Neural cell (in vitro differentiated cells): ENCODE results near the gene CBFA2T2. TPM values are rescaled to one million over a fixed set of nuclear protein-coding genes. Genes with fewer than 3 reads are reported as not detected.
A peak's percentile ranks its signal among the peaks of the same experiment; 100 is the strongest.

Experiments
- H2AFZ ChIP-seq: fragments of 200-600, 300-800 bp; sonication (generic), shearing (Covaris generic); 2 replicates; pipeline ENCODE4 v1.6.0; 2014; ENCODE audit warnings: low read depth, mild to moderate bottlenecking, antibody characterized with exemption, low read length, moderate library complexity
- H3F3A ChIP-seq: fragments of 200-600 bp; shearing (Covaris generic); 2 replicates; pipeline ENCODE4 v1.6.1; 2016; ENCODE audit warnings: mild to moderate bottlenecking, moderate library complexity, mixed read lengths, antibody characterized with exemption, low read length; ENCODE audit not compliant: insufficient read depth, poor library complexity, severe bottlenecking
- H3K27ac ChIP-seq: fragments of 200-600, 300-800 bp; sonication (generic), shearing (Covaris generic); 2 replicates; pipeline ENCODE4 v1.5.1; 2014; ENCODE audit warnings: mild to moderate bottlenecking, low read length, moderate library complexity
- H3K27me3 ChIP-seq: fragments of 300-800, 200-600 bp; sonication (generic), shearing (Covaris generic); 2 replicates; pipeline ENCODE4 v1.6.0; 2014; ENCODE audit warnings: mild to moderate bottlenecking, low read depth, low read length, moderate library complexity; ENCODE audit not compliant: insufficient read depth
- H3K36me3 ChIP-seq: fragments of 300-800, 200-600 bp; sonication (generic), shearing (Covaris generic); 2 replicates; pipeline ENCODE4 v1.5.1; 2014; ENCODE audit warnings: mild to moderate bottlenecking, antibody characterized with exemption, low read length, moderate library complexity; ENCODE audit not compliant: insufficient read depth
- H3K4me2 ChIP-seq: fragments of 300-800, 200-600 bp; sonication (generic), shearing (Covaris generic); 2 replicates; pipeline ENCODE4 v1.6.0; 2014; ENCODE audit warnings: mild to moderate bottlenecking, low read length
- H3K4me3 ChIP-seq: fragments of 300-800, 200-600 bp; sonication (generic), shearing (Covaris generic); 2 replicates; pipeline ENCODE4 v1.5.1; 2014; ENCODE audit warnings: mild to moderate bottlenecking, low read length, moderate library complexity
- H3K79me2 ChIP-seq: fragments of 200-600 bp; shearing (Covaris generic); replicated peaks from 2 replicates; pipeline ENCODE4 v1.6.0; 2014; ENCODE audit warnings: mild to moderate bottlenecking, low read length, moderate library complexity; ENCODE audit not compliant: insufficient read depth
- H3K9ac ChIP-seq: fragments of 300-800, 200-600 bp; sonication (generic), shearing (Covaris generic); 2 replicates; pipeline ENCODE4 v1.6.1; 2016; ENCODE audit warnings: mild to moderate bottlenecking, low read length, mixed read lengths
- H3K9me2 ChIP-seq: fragments of 200-600 bp; shearing (Covaris generic); 2 replicates; pipeline ENCODE4 v1.6.1; 2016; ENCODE audit warnings: mild to moderate bottlenecking, low read length, mixed read lengths; ENCODE audit not compliant: insufficient read depth
- H3K9me3 ChIP-seq: fragments of 200-600, 300-800 bp; sonication (generic), shearing (Covaris generic); 2 replicates; pipeline ENCODE4 v1.6.1; 2016; ENCODE audit warnings: mild to moderate bottlenecking, mixed run types, low read length, moderate library complexity, mixed read lengths
- H4K20me1 ChIP-seq: fragments of 200-600 bp; shearing (Covaris generic); 2 replicates; pipeline ENCODE4 v1.6.1; 2016; ENCODE audit warnings: mild to moderate bottlenecking, mixed run types; ENCODE audit not compliant: insufficient read depth
- CTCF ChIP-seq: fragments of 450-650 bp; IDR thresholded peaks from 2 replicates; pipeline ENCODE4 v1.5.1; 2014; ENCODE audit warnings: antibody characterized with exemption, mild to moderate bottlenecking, moderate library complexity; ENCODE audit not compliant: poor library complexity, severe bottlenecking
- EP300 ChIP-seq: fragments of 450-650 bp; conservative IDR thresholded peaks from 2 replicates; pipeline ENCODE4 v1.6.1; 2014; ENCODE audit warnings: antibody characterized with exemption, mild to moderate bottlenecking, moderate library complexity; ENCODE audit not compliant: poor library complexity, severe bottlenecking
- EZH2 ChIP-seq: fragments of 200-600, 300-800 bp; shearing (Covaris generic), sonication (generic); IDR thresholded peaks from 2 replicates; pipeline ENCODE4 v1.6.1; 2014; ENCODE audit warnings: antibody characterized with exemption, low read length, borderline replicate concordance, mild to moderate bottlenecking; ENCODE audit not compliant: insufficient read depth, poor library complexity, severe bottlenecking
- MXI1 ChIP-seq: fragments of 450-650 bp; conservative IDR thresholded peaks from 2 replicates; pipeline ENCODE4 v1.6.1; 2014; ENCODE audit warnings: antibody characterized with exemption, mild to moderate bottlenecking; ENCODE audit not compliant: poor library complexity, severe bottlenecking
- POLR2AphosphoS5 ChIP-seq: IDR thresholded peaks from 2 replicates; pipeline ENCODE4 v1.6.1; 2012
- RAD21 ChIP-seq: fragments of 450-650 bp; conservative IDR thresholded peaks from 2 replicates; pipeline ENCODE4 v1.6.1; 2014; ENCODE audit warnings: antibody characterized with exemption, mild to moderate bottlenecking, moderate library complexity
- REST ChIP-seq: IDR thresholded peaks from 2 replicates; pipeline ENCODE4 v1.6.1; 2012; ENCODE audit warnings: borderline replicate concordance
- TAF1 ChIP-seq: IDR thresholded peaks from 2 replicates; pipeline ENCODE4 v1.6.1; 2012; ENCODE audit warnings: low read depth
- polyA plus RNA-seq: library from polyadenylated mRNA; depleted of rRNA; stranded (reverse); fragments of >200 nt; gene quantifications from 2 replicates; pipeline ENCODE4 v1.2.3, GENCODE V29; 2014

Gene CBFA2T2
- polyA plus RNA-seq, 1 donor from 2014 or later, result 15.9 TPM

GRCh38 chr20:33444797-33445560 is 44.9 kb upstream of the CBFA2T2 start:
- no peak overlapping the region for H3K9ac ChIP-seq
- no peak overlapping the region for H2AFZ ChIP-seq
- H4K20me1 ChIP-seq, result no peaks in the 10 kb centered on the region
- H3K79me2 ChIP-seq, result no peaks in the 10 kb centered on the region
- H3K27ac ChIP-seq, result no peak overlapping the region
- peak overlapping the region; percentile 75 for H3K4me3 ChIP-seq
- no peaks in the 10 kb centered on the region for H3K36me3 ChIP-seq
- TF ChIP-seq RAD21 (no peak), POLR2AphosphoS5 (peak; percentile 22), CTCF (peak; percentile 35)
- no peaks in the 10 kb centered on the region for H3K9me3 ChIP-seq
- no peak overlapping the region for H3K4me2 ChIP-seq
- H3F3A ChIP-seq, result no peaks in the 10 kb centered on the region
- H3K9me2 ChIP-seq, result no peaks in the 10 kb centered on the region
- H3K27me3 ChIP-seq, result peaks cover 4% of the 10 kb centered on the region

GRCh38 chr20:33445881-33446625 is 43.8 kb upstream of the CBFA2T2 start:
- no peak overlapping the region for H3K4me3 ChIP-seq
- H3K27ac ChIP-seq, result no peak overlapping the region
- no peak overlapping the region for H2AFZ ChIP-seq
- no peaks in the 10 kb centered on the region for H3K36me3 ChIP-seq
- H3K9me3 ChIP-seq, result no peaks in the 10 kb centered on the region
- no peak overlapping the region for H3K9ac ChIP-seq
- no peak for TF ChIP-seq RAD21
- no peak for TF ChIP-seq EP300
- no peak for TF ChIP-seq CTCF
- TF ChIP-seq EZH2, result no peak
- no peak for TF ChIP-seq POLR2AphosphoS5
- TF ChIP-seq REST, result no peak
- TF ChIP-seq MXI1, result no peak
- no peak for TF ChIP-seq TAF1
- H4K20me1 ChIP-seq, result no peaks in the 10 kb centered on the region
- no peaks in the 10 kb centered on the region for H3K79me2 ChIP-seq
- H3K4me2 ChIP-seq, result no peak overlapping the region
- no peaks in the 10 kb centered on the region for H3K9me2 ChIP-seq
- no peaks in the 10 kb centered on the region for H3F3A ChIP-seq
- peaks cover 4% of the 10 kb centered on the region for H3K27me3 ChIP-seq
